Activated T-cell treated with anti-CD3 and anti-CD28 coated beads for 1 hour (primary cell): Measurements from ENCODE around the gene ZNF511.
"Not testable (repeated sequence)": the region's sequence is repeated elsewhere in the genome, so short reads cannot be mapped to it uniquely, and the experiment has no call there.

Experiments
- DNase-seq: peaks from one replicate; pipeline ENCODE4 v3.0.0-alpha.2; 2020; ENCODE audit warnings: low read depth

ZNF511 gene

DNA sequence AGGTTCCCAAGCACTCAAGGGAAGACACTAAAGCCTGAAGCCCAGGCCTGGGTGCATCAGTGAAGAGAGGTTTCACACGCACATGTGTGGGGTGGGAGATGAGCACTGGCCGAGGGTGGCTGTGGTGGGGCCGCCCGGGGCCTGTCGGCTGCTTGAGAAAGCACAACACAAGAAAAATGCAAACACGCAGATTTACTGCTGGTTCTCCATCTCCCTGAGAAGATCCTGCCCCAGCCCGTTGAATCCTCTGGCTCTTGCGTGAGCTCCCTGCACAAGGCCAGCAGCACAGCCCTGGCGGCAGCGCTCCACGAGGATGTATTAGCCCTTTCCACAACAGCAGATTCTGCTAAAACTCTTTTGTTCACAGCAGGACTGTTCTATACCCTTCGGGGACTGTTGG lies 6.2 kb downstream of the ZNF511 start:
- DNase-seq, result no peak

- no peak for DNase-seq
Observed at GRCh38 chr10:133315847-133316246, 7.1 kb downstream of the ZNF511 start.

- DNase-seq, result no peak
Observed at GRCh38 chr10:133316266-133316665, 7.6 kb downstream of the ZNF511 start.

DNA sequence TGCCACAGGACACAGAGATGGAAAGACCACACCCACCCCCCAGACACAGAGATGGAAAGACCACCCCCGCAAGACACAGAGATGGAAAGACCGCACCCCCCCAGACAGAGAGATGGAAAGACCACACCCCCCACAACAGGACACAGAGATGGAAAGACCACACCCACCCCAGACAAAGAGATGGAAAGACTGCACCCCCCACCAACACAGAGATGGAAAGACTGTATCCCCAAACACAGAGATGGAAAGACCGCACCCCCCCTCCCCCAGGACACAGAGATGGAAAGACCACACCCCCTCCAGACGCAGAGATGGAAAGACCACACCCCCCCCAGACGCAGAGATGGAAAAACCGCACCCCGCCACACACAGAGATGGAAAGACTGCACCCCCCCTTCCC lies 8.0 kb downstream of the ZNF511 start:
- DNase-seq, result no peak

DNA sequence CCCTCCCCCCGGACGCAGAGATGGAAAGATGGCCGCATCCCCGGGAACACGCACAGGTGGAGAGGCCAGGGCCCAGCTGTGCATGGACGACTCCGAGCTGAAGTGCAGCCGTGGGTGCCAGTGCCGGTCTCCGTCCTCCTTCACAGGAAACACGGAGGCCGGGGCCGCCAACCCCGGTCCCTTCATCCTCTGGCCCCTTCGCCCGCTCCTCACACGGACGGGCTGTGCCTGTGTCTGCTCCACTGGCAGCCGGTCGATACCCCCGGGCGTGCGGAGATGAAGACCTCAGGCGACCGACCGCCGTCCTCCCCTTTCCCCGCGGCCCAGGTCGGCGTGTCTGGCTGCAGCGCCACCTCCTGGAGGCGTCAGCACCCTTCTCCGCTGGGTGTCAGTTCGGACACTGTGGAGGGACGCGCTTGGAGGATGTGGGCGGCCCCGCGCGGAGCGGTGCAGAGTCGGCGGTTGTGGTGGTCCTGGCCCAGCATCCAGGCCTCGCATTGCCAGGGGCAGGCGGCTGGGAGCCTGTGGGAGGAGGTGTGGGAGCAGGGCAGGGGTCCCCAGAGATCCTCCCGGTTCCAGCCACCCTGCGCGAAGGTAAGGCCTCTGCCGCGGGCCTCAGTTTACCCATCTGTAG lies 9.9 kb downstream of the ZNF511 start:
- DNase-seq, result peak; percentile 65

DNA sequence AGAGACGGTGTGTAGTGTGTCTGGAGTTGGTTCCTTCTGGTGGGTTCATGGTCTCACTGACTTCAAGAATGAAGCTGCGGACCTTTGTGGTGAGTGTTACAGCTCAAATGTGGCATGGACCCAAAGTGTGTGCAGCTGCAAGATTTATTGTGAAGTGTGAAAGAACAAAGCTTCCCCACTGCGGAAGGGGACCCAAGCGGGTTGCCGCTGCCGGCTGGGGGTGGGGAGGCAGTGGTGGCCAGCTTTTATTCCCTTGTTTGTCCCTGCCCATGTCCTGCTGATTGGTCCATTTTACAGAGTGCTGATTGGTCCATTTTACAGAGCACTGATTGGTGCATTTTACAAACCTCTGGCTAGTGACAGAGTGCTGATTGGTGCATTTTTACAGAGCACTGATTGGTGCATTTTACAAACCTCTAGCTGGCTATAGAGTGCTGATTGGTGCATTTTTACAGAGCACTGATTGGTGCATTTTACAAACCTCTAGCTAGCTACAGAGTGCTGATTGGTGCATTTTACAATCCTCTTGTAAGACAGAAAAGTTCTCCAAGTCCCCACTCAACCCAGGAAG lies 12.2 kb downstream of the ZNF511 start:
- DNase-seq, result not testable (repeated sequence)

- not testable (repeated sequence) for DNase-seq
Observed at GRCh38 chr10:133322064-133322709, 13.5 kb downstream of the ZNF511 start.

DNA sequence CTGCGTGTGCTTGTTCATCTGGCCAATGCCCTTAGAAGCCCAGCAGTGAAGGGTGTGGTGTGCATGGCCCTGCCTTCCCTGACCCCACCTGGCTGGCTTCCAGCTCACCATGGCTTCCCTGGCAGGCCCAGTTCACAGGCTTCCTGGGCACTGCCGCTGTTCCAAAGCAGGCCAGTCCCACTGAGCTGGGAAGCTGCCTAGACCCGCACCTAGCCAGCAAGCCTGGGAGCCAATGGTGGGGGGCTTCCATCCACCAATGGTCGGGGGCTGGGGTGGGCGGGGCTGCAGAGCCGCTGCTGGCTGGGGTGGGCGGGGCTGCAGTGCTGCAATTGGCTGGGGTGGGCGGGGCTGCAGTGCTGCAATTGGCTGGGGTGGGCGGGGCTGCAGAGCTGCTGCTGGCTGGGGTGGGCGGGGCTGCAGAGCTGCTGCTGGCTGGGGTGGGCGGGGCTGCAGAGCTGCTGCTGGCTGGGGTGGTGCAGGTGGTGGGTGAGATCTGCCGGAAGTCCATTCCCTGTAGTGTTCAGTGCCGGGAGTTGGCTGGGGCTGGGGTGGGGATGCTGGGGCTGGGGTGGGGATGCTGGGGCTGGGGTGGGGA lies 15.6 kb downstream of the ZNF511 start:
- peak; percentile 33 for DNase-seq

DNA sequence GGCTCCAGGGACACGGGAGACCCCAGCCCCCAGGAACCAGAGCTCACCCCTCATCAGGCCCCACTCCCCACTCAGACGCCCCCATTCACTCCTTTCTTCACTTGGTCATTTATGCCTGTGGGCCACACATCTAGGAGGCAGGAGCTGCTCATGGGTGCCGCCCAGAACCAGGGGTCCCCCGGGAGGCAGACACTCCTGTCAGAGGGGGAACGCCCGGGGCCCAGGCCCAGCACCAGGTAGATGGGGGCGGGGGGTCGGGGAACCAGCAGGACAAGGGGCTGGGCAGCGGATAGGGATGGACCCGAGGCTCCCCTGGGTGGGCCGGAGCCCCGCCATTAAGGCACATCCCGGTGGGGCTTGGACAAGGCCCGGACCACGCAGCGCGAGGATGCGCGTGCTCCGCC lies 16.1 kb downstream of the ZNF511 start:
- DNase-seq, result no peak

GRCh38 chr10:133325440-133326222 lies 16.9 kb downstream of the ZNF511 start:
- no peak for DNase-seq

DNA sequence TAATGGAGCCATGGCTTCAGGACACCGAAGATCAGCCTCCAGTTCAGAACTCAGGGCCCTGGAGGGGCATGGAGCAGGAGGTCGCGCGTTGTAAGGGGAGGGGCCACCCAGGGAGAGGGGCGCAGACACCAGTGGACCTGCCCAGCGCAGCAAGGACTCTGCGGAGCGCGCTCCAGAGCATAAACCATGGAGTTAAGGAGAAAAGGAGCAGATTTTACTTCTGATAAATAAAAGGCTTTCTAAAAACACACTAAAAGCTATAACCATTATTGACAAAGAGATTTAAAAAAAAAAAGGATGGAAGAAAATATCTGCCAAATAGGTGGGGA lies 17.5 kb downstream of the ZNF511 start:
- no peak for DNase-seq

DNA sequence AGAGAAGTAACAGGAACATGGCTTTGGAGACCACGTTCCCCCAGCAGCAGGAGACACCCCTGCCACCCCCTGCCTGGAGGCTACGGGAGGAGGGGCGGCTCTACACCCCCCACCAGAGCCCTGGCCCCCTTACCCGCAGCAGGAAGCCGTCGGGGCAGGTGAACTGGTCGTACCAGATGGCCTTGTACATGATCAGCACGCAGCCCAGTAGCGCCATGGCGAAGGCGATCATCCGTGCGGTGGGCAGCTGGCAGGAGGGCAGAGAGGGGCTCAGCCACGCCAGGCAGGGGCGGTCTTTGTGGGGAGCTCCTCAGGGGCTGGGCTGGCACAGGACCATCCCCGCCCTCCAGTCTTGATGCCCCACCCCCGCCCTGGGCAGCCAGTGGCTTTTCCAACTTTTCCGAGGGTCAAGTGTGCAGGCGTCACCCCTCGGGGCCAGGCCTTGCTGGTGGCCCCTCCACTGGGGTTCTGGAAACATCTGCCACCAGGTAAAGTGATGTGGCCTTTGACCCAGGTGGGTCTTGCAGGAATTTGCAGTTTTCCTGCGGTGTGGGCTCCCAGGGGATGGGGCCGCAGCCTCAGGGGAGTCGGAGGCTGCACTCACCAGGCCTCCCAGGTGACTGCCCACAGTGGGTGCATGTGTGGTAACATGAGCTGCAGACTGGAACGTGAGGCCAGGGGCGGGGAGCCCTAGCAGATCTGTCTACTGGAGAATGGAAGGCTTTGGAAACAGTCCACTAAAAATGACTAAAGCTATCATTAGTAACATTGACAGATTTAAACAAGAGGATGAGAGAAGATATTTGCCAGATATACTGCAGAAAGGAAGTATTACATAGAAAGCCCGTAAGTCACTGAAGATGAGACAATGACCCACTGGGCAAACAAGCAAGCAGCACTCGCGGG lies 18.3 kb downstream of the ZNF511 start:
- no peak for DNase-seq

DNA sequence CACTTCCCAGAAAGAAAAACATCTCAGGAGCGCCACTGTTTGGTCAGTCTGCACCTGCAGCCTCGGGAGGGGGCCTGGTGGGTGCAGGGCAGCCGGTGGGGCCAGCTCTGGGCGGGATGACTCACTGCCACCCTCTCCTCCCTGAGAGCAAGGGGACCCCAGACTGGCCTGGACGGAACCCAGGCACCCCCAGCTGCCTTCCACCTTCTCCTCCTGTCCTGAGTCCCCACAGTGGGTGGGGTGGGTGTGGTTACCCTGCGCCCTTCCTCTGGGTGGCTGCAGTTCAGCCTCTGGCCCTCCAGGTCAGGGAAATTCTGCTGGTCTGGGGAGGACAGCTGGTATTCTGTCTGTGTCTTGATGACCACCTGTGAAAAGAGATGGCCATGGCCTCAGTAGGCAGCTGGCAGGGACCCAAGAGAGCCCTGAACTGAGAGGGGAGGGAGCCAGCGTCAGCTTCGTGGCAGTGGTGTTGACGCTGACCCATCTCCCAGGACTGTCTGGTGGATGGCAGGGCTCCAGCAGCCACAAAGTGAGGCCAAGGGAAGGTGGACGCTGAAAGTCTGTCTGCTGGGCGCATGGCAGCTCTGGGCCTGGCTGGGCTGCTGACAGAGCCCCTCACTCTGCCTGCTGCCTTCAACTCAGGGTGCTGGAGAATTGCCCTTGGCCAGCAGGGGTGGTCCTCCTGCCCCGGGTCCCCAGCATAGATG lies 19.1 kb downstream of the ZNF511 start:
- DNase-seq, result no peak

DNA sequence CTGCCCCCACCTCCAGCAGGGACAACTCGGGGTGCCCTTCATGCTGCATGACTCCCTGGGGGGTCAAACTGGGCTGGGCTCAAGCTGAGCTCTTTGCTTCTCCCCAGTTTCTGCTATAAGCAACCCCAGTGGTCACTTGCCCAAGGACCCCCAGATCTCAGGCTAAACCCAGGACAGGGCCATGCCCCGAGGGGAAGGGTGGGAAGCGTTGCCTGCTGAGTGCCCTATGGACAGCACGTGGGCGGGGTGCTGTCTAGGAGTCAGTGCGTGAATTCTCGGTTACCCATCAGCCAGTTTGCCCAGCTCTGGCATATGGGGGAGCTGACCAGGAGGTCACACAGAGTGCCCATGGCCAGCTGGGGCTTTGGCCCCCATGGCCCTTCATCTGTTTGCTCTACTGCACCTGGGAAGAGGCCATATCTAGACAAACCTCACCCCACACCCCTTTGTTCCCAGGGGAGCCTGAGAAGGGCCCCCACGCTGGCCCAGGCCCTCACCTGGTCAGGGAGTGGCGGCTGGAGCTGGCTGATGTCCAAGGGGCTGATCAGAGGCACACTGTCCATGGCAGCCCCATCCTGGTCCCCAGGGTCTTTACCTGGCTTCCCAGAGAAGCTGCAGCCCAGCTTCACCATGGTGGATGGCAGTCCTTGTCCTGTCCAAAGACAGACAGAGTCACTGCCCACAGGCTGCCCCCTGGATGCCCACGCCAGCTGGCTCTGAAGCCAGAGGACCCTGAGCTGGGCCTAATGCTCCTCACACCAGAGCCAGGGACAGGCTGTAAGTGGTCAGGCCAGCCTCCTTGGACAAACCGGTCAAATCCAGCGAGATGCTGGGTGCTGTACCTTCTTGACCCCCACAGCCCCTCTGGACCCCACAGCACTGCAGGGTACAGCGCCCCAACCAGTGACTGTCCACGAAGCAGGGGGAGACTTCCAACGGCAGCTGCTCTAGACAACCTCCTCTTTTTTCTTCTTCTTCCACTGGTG lies 19.9 kb downstream of the ZNF511 start:
- no peak for DNase-seq

GRCh38 chr10:133329491-133330202 lies 20.9 kb downstream of the ZNF511 start:
- DNase-seq, result peak; percentile 89

DNA sequence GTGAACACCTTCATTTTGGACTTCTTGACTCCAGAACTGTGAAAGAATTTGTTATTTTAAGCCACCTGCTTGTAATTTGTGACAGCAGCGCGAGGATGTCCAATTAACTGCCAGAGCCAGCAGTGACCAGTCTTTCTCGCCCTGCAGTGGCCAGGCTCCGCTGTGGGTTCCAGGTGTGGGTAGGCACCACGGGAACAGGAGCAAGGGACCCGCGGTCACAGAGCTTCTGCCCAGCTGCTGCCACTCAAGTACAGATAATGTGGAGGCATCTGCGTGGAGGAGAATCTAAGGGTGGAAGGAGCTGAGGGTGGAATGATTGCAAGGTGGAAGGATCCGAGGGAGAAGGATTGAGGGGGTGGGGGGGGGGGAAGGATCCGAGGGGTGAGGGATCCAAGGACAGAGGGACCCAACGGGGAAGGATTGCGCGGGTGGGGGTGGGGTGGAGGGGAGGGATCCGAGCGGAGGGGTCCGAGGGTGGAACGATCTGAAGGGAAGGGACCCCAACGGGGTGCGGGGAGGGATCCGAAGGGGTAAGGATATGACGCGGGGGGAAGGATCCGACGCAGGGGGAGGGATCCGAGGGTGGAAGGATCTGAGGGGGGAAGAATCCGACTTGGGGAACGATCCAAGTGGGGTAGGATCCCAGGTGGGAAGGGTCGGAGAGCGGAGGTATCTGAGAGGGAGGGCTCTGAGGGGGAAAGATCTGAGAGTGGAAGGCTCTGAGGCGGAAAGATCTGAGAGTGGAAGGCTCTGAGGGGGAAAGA lies 24.4 kb downstream of the ZNF511 start:
- no peak for DNase-seq

- no peak for DNase-seq
Observed at GRCh38 chr10:133334503-133335245, 26.0 kb downstream of the ZNF511 start.
